Chondrocyte (in vitro differentiated cells): ENCODE data around the gene PARP1. TPM values are rescaled to one million over a fixed set of nuclear protein-coding genes. Genes with fewer than 3 reads are reported as not detected.
"Not testable (repeated sequence)": the region's sequence is repeated elsewhere in the genome, so short reads cannot be mapped to it uniquely, and the experiment has no call there.

Experiments used
- DNase-seq: peaks from one replicate; pipeline ENCODE4 v3.0.0; 2021; ENCODE audit warnings: mixed read lengths, low spot score
- H3K27ac Mint-ChIP-seq: one replicate; pipeline ENCODE4 v1.8.0; 2021; ENCODE audit warnings: mild to moderate bottlenecking, moderate library complexity, mixed read lengths; ENCODE audit not compliant: unreplicated experiment
- H3K27me3 Mint-ChIP-seq: 2 replicates; pipeline ENCODE4 v1.8.0; 2021; ENCODE audit warnings: low read depth, mixed read lengths
- H3K36me3 Mint-ChIP-seq: 2 replicates; pipeline ENCODE4 v1.8.0; 2021; ENCODE audit warnings: low read depth, mixed read lengths
- H3K4me1 Mint-ChIP-seq: 2 replicates; pipeline ENCODE4 v1.8.0; 2021; ENCODE audit warnings: low read depth, mild to moderate bottlenecking, mixed read lengths
- H3K4me3 Mint-ChIP-seq: one replicate; pipeline ENCODE4 v1.8.0; 2021; ENCODE audit warnings: mild to moderate bottlenecking, moderate library complexity, mixed read lengths; ENCODE audit not compliant: unreplicated experiment
- H3K9me3 Mint-ChIP-seq: 2 replicates; pipeline ENCODE4 v1.8.0; 2021; ENCODE audit warnings: low read depth, mixed read lengths
- total RNA-seq: library from RNA; stranded (reverse); gene quantifications from 3 replicates; pipeline ENCODE4 v1.2.1, GENCODE V29; 2021
- TF ChIP-seq, protein P1 (sequence below): fragments of 200-600 bp; sonication (generic); IDR thresholded peaks from 2 replicates; pipeline ENCODE4 v1.5.0; 2021; ENCODE audit warnings: antibody characterized with exemption, mild to moderate bottlenecking, moderate library complexity

Gene PARP1
- total RNA-seq, 1 donor from 2014 or later, result 48.6 TPM

GRCh38 chr1:226350519-226350865 lies 57.4 kb downstream of the PARP1 start:
- H3K27me3 Mint-ChIP-seq, result no peaks in the 10 kb centered on the region
- H3K36me3 Mint-ChIP-seq, result no peaks in the 10 kb centered on the region
- no peak overlapping the region for H3K27ac Mint-ChIP-seq
- H3K9me3 Mint-ChIP-seq, result no peaks in the 10 kb centered on the region
- DNase-seq, result no peak
- no peak overlapping the region for H3K4me3 Mint-ChIP-seq
- H3K4me1 Mint-ChIP-seq, result no peaks in the 10 kb centered on the region
- TF ChIP-seq, protein P1, sequence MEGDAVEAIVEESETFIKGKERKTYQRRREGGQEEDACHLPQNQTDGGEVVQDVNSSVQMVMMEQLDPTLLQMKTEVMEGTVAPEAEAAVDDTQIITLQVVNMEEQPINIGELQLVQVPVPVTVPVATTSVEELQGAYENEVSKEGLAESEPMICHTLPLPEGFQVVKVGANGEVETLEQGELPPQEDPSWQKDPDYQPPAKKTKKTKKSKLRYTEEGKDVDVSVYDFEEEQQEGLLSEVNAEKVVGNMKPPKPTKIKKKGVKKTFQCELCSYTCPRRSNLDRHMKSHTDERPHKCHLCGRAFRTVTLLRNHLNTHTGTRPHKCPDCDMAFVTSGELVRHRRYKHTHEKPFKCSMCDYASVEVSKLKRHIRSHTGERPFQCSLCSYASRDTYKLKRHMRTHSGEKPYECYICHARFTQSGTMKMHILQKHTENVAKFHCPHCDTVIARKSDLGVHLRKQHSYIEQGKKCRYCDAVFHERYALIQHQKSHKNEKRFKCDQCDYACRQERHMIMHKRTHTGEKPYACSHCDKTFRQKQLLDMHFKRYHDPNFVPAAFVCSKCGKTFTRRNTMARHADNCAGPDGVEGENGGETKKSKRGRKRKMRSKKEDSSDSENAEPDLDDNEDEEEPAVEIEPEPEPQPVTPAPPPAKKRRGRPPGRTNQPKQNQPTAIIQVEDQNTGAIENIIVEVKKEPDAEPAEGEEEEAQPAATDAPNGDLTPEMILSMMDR, result no peak

GRCh38 chr1:226349801-226350518 lies 57.9 kb downstream of the PARP1 start:
- H3K9me3 Mint-ChIP-seq, result no peaks in the 10 kb centered on the region
- H3K36me3 Mint-ChIP-seq, result no peaks in the 10 kb centered on the region
- DNase-seq, result no peak
- no peaks in the 10 kb centered on the region for H3K27me3 Mint-ChIP-seq
- no peaks in the 10 kb centered on the region for H3K4me1 Mint-ChIP-seq
- TF ChIP-seq, protein P1, result no peak
- no peak overlapping the region for H3K27ac Mint-ChIP-seq
- no peak overlapping the region for H3K4me3 Mint-ChIP-seq

DNA sequence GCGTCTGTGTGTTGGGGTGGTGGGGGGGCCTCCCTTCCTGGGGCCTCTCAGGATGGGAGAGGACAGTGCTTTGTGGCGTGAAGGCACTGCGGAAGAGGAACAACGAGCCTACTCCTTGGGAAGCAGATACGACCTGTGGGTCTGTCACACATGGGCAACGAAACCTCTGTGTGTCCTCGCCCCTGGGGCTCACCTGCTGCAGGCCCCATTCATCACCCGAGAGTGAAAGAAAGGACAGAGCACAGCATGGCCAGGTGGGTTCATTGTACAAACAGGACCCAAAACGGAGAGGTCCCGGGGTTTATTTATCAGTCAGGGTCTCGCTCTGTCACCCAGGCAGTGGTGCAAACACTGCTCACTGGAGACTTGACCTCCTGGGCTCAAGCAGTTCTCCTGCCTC lies 58.8 kb downstream of the PARP1 start:
- no peaks in the 10 kb centered on the region for H3K4me1 Mint-ChIP-seq
- H3K9me3 Mint-ChIP-seq, result no peaks in the 10 kb centered on the region
- H3K27ac Mint-ChIP-seq, result no peak overlapping the region

DNA sequence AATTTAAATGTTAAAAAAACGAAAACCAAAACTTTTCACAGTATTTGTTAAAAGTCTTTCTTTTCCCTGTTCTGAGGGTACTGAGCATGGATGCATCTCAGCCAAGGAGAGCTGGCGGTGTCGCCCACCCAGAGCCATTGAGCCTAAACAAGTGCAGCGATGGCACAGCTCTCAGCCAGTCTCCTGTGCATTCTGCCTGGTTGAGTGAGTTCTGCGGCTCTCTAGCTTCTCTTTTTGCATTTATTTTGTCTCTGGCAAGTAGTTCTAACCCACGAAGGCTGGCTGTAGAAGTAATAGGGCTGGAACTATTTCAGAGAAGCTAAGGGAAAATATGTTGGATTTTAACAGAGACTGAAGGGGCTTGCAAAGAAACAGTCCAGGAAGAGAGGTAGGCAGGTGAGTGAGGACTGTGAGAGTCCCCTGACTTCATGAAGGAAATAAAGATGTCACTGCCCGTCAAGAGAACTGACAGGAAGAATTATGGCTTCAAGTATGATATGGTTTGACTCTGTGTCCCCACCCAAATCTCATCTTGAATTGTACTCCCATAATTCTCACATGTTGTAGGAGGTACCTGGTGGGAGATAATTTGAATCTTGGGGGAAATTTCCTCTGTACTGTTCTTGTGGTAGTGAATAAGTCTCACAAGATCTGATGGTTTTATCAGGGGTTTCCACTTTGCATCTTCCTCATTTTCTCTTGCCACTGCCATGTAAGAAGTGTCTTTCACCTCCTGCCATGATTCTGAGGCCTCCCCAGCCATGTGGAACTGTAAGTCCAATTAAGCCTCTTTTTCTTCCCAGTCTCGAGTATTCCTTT lies 63.2 kb downstream of the PARP1 start:
- Mint-ChIP-seq H3K4me1 (no peaks in the 10 kb centered on the region), H3K27me3 (no peaks in the 10 kb centered on the region), H3K27ac (no peak overlapping the region), H3K9me3 (peaks cover 8% of the 10 kb centered on the region), H3K4me3 (no peak overlapping the region), H3K36me3 (no peaks in the 10 kb centered on the region)
- DNase-seq, result no peak
- TF ChIP-seq, protein P1, result no peak

More for the DNA sequence above, 58.8 kb downstream of the PARP1 start:
- no peaks in the 10 kb centered on the region for H3K36me3 Mint-ChIP-seq
- TF ChIP-seq, protein P1, result no peak
- no peak for DNase-seq
- H3K4me3 Mint-ChIP-seq, result no peak overlapping the region
- H3K27me3 Mint-ChIP-seq, result no peaks in the 10 kb centered on the region

DNA sequence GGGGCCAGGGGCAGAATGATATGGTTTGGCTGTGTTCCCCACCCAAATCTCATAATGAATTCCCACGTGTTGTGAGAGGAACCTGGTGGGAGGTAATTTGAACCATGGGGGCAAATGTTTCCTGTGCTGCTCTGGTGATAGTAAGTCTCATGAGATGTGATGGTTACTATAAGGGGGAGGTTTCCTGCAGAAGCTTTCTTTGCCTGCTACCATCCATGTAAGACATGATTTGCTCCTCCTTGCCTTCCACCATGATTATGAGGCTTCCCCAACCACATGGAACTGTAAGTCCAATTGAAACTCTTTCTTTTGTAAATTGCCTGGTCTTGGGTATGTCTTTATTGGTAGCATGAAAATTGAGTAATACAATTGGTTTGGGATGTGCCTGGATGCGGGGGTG lies 65.2 kb downstream of the PARP1 start:
- Mint-ChIP-seq H3K9me3 (peaks cover 8% of the 10 kb centered on the region), H3K36me3 (no peaks in the 10 kb centered on the region), H3K4me3 (no peak overlapping the region), H3K27ac (no peak overlapping the region), H3K4me1 (no peaks in the 10 kb centered on the region), H3K27me3 (no peaks in the 10 kb centered on the region)
- TF ChIP-seq, protein P1, result no peak
- no peak for DNase-seq

DNA sequence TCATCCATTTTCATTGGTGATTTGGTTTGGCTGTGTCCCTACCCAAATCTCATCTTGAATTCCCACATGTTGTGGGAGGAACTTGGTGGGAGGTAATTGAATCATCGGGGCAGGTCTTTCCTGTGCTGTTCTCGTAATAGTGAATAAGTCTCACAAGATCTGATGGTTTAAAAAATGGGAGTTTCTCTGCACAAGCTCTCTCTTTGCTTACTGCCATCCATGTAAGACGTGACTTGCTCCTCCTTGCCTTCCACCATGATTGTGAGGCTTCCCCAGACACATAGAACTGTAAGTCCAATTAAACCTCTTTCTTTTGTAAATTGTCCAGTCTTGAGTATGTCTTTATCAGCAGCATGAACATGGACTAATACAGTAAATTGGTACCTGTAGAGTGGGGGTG lies 67.8 kb downstream of the PARP1 start:
- DNase-seq, H3K36me3 Mint-ChIP-seq, H3K4me3 Mint-ChIP-seq, H3K27me3 Mint-ChIP-seq, H3K4me1 Mint-ChIP-seq, H3K27ac Mint-ChIP-seq, H3K9me3 Mint-ChIP-seq: not testable (repeated sequence)
